NCI-H2171 (cell line): ENCODE results near the gene LAT.
"Not testable (repeated sequence)": the region's sequence is repeated elsewhere in the genome, so short reads cannot be mapped to it uniquely, and the experiment has no call there.

ENCODE experiments used
- DNase-seq: peaks from one replicate; lab custom pipeline; 2025; lab: John Stamatoyannopoulos, UW

LAT gene

DNA sequence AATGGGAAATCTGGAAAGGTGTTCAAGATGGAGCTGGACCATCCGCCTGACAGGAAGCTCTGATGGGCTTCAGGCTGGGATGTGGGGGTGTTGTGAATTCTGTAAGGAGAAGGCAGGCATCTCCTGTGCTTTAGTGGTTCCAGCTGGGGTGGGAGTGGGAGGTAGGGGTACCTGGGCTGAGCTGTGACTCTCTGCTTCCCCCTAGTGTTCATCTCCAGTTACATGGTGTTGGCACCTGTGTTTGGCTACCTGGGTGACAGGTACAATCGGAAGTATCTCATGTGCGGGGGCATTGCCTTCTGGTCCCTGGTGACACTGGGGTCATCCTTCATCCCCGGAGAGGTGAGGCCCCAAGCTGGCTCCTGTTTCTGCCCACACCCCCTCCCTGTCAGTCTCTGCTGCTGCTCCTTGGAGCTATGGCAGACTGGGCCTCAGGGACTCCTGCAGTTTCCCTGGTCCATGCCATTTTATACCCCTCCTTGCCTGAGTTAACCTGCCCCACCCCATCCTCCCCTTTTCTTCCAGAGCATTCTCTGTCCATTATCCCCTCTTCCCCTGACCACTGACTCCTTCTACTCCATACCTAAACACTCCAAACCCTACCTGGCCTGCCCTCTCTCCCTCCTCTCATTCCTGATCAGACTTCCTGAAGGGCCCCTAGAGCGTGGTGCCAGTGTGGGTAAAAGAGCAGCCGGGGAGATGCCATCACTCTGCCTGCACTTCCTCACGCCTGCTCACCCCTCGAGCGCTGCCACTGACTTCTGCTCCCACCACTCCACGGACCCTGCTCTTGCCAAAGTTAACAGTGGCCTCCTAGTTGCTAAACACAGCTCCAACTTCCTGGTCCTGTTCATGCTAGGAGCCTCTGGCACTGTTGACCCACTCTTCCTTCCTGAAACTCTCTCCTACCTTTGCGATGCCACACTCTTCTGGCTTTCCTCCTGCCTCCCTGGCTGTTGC, 6.9 kb upstream of the LAT start:
- peak; percentile 8 for DNase-seq

DNA sequence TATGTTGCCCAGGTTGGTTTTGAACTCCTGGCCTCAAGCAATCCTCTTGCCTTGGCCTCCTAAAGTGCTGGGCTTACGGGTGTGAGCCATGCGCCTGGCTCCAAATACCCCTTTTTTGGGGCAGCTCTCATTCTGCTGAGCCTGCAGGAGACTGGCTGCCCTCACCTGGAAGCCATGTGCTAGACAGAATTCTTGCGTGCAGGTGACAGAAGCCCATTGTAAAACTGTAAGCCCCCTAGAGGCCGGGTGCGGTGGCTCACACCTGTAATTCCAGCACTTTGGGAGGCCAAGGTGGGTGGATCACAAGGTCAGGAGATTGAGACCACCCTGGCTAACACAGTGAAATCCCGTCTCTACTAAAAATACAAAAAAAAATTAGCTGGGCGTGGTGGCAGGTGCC, 4.5 kb upstream of the LAT start:
- not testable (repeated sequence) for DNase-seq

DNA sequence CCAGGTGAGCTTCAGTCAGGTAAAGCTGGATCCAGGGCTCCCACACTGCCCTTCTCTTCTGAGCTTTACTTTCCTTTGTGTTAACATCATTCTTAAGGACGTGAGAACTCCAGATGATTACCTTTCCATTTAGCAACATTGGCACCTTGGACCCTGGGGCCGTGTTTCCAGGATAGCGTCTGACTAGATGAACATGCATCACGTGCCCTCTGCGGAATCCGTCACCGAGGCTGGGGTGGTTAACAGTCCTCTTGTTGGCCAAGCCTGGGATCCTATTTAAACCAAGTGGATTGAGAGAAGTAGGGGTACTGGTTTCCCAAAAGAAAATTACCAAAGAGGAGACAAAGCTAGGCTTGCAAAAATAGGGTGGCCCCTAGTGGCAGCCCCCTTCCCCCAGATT, 3.9 kb upstream of the LAT start:
- no peak for DNase-seq

DNA sequence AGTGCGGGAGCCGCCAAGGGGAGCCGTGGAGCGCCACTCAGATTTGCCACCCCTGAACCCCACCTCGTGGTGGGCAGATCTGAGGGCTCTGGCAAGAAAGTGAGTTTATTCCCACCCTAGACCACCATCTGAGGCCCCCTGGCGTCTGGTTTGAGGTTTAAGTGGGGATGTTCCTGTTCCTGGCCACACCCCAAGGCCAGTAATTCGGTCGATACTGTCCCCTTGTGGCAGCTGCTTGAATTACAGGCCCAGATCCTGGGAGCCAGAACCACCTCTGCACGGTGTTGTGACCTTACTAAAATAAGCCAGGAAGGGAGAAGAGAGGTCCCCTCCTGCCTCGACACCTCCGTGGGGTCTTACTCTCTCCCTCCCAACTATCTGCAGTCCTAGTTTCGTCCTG, 3.3 kb upstream of the LAT start:
- DNase-seq = no peak

DNA sequence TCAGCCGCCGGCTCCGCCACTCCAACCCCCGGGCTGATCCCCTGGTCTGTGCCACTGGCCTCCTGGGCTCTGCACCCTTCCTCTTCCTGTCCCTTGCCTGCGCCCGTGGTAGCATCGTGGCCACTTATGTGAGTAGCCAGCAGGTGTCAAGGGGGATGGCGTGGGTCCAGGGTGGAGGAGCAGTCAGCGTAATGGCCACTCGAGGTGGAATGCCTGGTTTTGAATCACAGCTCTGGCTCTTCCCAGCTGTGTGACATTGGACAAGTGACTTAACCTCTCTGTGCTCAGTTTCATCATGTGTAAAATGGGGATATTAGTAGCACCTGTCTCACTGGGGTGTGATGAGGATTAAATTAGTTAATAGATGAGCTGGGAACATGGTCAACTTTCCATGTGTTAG, 2.4 kb upstream of the LAT start:
- no peak for DNase-seq

DNA sequence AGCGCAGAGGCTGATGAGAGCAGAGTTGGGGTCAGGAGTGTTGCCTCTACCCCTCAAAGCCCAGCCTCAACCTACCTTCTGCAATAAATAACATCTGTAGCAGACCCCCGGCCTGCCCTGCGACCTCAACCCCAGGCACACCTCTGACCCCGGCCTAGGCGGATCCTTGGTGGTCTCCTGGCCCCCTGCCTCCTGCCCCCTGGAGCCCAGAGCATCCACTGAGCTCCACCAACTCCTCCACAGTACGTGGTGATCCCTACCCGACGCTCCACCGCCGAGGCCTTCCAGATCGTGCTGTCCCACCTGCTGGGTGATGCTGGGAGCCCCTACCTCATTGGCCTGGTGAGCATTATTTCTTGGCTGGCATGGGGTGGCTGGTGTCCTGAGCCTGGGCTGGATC, 1.9 kb upstream of the LAT start:
- DNase-seq = no peak

DNA sequence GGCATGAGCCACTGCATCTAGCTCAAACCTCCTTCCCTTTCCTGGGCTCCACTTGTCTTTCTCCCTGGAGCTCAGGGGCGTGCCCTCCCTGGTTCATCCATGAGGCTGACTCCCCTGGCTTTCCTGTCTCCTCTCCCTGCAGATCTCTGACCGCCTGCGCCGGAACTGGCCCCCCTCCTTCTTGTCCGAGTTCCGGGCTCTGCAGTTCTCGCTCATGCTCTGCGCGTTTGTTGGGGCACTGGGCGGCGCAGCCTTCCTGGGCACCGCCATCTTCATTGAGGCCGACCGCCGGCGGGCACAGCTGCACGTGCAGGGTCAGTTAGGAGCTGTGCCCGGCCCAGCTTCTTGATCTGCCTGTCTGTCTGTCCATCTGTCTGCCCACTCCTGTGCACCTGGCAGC, 1.2 kb upstream of the LAT start:
- DNase-seq = no peak

DNA sequence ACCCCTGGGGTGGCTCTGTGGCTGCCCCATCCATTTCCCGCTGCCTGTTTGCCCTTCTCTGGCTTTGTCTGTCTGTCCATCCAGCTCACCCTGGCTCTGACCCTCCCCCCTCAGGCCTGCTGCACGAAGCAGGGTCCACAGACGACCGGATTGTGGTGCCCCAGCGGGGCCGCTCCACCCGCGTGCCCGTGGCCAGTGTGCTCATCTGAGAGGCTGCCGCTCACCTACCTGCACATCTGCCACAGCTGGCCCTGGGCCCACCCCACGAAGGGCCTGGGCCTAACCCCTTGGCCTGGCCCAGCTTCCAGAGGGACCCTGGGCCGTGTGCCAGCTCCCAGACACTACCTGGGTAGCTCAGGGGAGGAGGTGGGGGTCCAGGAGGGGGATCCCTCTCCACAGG, 761 bp upstream of the LAT start:
- DNase-seq = no peak

DNA sequence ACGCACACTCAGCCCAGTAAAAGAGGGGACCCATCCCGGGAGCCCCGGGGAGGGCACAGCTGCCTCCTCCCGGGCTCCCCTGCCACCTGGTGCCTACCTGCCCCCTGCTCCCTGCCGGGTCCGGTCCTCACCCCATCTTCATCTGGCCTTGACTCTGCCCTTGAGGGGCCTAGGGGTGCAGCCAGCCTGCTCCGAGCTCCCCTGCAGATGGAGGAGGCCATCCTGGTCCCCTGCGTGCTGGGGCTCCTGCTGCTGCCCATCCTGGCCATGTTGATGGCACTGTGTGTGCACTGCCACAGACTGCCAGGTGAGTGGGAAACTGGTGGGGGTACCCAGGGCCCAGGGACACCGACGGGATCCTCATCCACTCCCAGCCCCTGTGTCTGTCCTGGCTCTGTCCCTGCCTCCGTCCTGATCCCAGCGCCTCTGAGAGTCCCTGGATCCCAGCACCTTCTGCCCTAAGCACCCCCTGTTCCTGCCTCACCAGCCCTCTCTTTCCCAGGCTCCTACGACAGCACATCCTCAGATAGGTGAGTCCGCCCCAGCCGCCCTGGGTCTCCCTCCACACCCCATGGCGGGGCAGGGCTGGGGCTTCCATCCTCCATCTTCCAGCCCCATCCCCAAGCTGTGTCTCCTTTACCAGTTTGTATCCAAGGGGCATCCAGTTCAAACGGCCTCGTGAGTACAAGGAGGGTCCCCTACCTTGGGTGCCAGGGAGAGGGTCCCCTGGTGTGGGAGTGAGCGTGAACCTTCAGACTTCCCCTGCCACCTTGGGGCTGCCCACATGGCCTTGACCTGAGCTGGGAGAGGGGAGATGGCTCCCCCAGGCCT, 574 bp downstream of the LAT start:
- no peak for DNase-seq

DNA sequence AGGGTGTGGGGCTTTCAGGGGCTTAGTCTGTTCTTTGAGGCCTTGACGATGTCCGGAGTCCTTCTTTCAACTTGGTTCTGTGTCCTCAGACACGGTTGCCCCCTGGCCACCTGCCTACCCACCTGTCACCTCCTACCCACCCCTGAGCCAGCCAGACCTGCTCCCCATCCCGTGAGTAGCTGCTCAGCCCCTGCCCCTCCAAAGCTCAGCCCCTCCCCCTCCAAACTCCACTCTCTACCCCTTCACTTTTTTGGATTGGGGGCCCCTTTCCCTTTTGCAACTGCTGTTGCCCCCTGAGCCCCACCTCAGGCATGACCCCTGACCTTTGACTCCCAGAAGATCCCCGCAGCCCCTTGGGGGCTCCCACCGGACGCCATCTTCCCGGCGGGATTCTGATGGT, 1.2 kb downstream of the LAT start:
- no peak for DNase-seq

DNA sequence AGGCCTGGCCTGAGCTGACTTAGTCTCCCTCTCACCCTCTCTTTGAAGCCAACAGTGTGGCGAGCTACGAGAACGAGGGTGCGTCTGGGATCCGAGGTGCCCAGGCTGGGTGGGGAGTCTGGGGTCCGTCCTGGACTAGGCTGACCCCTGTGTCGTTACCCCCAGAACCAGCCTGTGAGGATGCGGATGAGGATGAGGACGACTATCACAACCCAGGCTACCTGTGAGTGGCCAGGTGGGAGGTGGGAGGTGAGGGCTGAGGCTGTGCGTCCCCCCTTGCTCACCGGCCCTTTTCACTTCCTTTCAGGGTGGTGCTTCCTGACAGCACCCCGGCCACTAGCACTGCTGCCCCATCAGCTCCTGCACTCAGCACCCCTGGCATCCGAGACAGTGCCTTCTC, 1.6 kb downstream of the LAT start:
- no peak for DNase-seq

DNA sequence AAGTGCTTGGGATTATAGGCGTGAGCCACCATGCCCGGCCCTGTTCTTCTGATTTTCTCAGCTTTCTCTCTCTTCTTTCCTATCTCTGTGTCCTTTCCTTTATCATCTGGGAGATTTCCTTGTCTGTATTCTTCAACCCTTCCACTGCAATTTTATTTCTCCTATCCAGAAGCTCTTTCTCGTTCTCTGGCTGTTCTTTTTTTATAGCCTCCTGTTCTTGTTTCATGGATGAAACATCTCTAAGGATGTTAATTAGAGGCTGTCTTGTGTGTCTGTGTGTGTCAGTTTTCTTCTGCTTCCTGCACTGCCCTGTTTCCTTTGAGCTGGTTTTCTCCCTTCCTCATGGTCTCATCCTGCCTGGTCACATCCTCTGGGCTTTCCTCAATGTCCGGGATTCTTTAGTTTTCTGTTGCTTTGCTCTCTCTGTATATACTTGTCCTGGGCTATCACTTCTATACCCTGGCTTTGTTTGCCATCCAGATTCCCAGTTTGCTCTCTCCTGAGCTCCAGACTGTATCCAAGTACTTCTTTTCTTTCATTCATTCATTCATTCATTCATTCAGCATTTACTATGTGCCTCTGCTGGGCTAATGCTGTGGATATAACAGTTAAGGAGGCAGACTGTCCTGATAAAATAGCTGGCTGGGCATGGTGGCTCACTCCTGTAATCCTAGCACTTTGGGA, 2.5 kb downstream of the LAT start:
- DNase-seq = no peak

DNA sequence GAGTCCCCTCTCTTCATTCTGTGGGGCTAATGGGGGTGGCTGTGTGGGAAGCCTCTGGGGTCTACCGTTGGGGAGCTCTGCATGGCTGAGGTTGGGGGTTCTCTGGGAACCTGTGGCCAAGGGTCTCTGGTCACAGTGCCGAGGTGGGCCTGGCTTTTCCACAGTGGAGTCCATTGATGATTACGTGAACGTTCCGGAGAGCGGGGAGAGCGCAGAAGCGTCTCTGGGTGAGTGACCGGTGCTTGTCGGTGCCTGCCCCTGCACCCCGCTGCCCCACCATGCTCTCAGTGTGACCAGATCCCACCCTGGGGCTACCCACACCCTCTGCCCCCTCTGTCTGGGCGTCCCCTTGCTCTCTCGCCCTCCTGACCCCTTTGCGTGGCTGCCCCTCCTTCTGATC, 4.5 kb downstream of the LAT start:
- no peak for DNase-seq

DNA sequence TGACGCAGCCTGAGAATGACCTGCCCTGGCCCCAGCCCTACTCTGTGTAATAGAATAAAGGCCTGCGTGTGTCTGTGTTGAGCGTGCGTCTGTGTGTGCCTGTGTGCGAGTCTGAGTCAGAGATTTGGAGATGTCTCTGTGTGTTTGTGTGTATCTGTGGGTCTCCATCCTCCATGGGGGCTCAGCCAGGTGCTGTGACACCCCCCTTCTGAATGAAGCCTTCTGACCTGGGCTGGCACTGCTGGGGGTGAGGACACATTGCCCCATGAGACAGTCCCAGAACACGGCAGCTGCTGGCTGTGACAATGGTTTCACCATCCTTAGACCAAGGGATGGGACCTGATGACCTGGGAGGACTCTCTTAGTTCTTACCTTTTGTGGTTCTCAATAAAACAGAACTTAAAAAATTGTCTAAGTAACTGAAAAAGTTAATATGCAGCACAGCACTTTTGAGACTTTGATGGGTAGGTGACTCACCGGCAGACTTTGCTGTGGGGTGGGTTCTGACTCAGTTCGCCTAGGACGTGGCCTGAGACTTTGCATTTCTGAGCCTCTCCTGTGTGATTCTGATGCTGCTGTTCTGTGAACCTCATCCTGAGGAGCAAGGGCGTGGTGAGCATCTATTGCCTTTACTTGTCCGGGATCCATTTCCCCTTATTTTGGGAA, 5.7 kb downstream of the LAT start:
- no peak for DNase-seq

DNA sequence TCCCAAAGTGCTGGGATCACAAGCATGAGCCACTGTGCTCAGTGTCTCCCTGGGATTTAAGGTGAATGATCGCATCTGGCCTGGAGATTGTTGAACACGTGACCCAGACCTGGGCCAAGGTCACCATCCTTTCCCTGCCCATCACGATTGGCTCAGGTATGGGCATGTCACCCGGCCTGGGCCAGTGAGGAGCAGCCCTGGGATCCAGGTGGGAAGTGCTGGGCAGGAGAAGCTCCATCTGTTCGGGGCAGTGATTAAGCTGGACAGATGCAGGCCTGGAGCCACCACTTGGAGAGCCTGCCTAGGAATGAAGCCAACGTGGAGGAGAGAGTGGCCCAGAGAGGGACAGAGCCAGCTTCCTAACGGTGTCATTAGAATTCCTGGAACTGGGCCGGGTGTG, 6.8 kb downstream of the LAT start:
- no peak for DNase-seq

DNA sequence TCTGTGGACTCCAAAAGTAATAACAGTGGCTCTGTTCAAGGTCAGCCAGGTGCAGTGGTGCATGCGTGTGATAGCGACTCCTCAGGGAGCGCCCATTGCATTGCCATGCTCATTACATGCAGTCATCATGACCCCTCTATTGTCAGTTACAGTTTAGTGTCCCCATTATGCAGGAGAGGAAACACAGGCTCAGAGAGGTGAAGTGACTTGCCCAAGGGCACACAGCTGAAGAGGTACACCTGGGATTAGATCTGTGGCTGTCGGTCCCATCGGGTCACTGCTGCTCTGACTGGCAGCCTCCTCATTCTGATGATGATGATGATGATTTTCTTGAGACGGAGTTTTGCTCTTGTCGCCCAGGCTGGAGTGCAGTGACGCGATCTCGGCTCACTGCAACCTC, 7.6 kb downstream of the LAT start:
- no peak for DNase-seq

DNA sequence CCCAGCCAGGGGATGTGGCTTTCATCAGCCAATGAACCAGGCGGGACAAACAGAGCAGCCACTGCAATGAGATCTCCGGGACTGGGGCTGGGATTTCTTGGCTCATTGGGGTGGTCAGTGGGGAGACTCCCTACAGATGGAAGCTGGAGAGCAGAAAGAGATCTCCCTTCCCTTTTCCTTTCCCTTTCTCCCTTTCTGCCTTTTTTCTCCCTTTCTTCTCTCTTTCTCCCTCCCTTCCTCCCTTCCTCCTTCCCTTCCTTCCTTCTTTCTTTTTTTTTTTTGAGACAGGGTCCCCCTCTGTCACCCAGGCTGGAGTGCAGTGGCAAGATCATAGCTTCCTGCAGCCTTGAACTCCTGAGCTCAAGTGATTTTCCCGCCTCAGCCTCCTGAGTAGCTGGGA, 14.0 kb downstream of the LAT start:
- no peak for DNase-seq

DNA sequence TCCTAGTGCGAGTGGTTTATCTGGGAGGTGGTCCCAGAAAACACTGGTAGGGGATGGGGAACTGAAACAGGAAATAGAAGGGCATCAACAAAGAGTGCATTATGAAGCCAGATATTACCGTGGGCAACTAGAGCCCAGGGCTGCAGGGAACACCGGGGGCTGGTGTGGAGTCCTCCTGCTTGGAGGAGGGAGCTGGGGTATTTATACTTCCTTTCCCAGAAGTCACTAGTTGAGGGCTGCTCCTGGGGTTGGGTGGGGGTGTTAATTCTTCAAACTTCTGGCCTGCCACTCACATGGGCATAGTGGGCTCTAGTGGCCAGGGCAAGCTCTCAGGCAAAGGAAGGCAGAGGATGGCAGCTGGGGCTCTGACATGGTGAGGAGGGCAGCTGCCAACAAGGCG, 14.7 kb downstream of the LAT start:
- DNase-seq = no peak

DNA sequence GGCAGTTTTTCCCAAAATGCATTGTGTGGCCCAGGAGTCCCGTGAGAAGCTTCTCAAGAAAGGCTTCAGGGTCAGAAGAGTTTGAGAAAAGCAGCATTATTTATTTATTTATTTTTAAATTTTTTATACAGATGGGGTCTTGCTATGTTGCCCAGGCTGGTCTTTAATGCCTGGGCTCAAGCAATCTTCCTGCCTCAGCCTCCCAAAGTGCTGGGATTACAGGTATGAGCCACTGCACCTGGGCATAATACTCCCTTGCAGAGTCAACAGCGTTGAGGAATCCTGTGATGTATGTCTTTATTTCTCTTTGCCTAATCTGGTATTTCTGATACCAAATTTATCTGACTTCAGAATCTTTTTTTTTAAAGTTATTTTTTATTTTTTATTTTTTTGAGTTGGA, 15.2 kb downstream of the LAT start:
- DNase-seq = no peak

DNA sequence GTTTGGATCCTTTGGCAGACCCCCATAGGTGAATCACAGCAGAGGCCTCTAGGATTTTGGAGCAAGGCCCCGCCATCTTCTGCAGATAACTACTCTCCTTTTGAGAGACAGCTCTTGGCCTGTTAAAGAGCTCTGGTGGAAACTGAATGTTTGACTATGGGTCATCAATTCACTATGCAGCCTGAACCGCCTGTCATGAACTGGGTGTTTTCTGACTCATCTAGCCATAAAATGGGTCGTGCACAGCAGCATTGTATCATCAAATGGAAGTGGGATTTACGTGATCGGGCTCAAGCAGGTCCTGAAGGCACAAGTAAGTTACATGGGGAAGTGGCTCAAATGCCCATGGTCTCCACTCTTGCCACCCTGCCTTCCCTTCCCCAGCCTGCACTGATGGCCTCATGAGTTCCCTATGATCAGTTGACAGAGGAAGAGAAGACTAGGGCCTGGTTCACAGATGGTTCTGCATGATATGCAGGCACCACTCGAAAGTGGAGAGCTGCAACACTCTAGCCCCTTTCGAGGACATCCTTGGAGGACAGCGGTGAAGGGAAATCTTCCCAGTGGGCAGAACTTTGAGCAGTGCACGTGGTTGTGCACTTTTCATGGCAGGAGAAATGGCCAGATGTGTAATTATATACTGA, 19.8 kb downstream of the LAT start:
- DNase-seq = not testable (repeated sequence)

DNA sequence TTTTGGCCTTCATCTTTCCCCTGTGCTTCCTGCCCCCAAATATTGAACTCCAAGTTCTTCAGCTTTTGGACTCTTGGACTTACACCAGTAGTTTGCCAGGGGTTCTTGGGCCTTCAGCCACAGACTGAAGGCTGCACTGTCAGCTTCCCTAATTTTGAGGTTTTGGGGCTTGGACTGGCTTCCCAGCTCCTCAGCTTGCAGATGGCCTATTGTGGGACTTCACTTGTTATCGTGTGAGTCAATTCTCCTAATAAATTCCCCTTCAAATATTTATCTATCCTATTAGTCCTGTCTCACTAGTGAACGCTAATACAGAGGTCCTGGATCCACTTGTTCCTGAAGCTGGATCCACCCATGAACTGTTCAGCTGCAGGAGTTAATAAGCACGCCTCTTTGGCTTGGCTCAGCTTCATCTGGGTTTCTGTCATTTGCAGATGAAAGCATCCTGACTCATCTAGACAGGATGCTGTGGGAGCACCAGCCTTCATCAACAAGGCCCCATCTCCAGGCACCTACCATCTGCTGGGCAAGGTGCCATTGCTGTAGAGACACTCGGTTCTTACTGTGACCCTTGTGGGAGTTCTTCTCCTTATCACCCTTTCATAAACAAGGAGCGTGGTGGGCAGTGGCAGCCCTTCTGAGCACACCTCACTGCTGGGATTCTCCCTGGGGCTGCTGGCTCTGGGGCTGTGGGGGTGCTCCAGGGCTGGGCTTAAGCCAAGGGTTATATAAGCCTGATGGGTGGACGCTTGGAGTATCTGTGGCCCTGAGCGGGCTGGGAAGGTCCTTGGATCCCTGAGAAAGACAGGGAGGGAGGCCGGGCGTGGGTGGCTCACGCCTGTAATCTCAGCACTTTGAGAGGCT, 23.1 kb downstream of the LAT start:
- DNase-seq = no peak
